MV-4-11 (cell line): ENCODE measurements around the gene CORO1C.

Experiments
- DNase-seq: peaks from one replicate; lab custom pipeline; 2025; lab: John Stamatoyannopoulos, UW

CORO1C gene

GRCh38 chr12:108696111-108696995 is 35.0 kb downstream of the CORO1C start:
- peak; percentile 64 for DNase-seq

- DNase-seq = no peak
These were observed 36.5 kb downstream of the CORO1C start for GRCh38 chr12:108694812-108695278.

- no peak for DNase-seq
These were observed 37.6 kb downstream of the CORO1C start for GRCh38 chr12:108693751-108694150.

- no peak for DNase-seq
These were observed 38.1 kb downstream of the CORO1C start for GRCh38 chr12:108693186-108693730.

GRCh38 chr12:108691998-108692808 is 39.1 kb downstream of the CORO1C start:
- DNase-seq = peak; percentile 30

GRCh38 chr12:108691175-108691997 is 39.9 kb downstream of the CORO1C start:
- DNase-seq = peak; percentile 94

- no peak for DNase-seq
These were observed 40.7 kb downstream of the CORO1C start for GRCh38 chr12:108690542-108691174.

GRCh38 chr12:108690191-108690518 is 41.2 kb downstream of the CORO1C start:
- no peak for DNase-seq

- DNase-seq = peak; percentile 91
These were observed 41.8 kb downstream of the CORO1C start for GRCh38 chr12:108689314-108690190.

- peak; percentile 58 for DNase-seq
These were observed 44.5 kb downstream of the CORO1C start for GRCh38 chr12:108686780-108687179.

- no peak for DNase-seq
These were observed 45.7 kb downstream of the CORO1C start for GRCh38 chr12:108685469-108686260.

GRCh38 chr12:108683906-108684556 is 47.3 kb downstream of the CORO1C start:
- DNase-seq = no peak

- no peak for DNase-seq
These were observed 50.0 kb downstream of the CORO1C start for GRCh38 chr12:108681317-108681716.

GRCh38 chr12:108679106-108679681 is 52.1 kb downstream of the CORO1C start:
- DNase-seq = no peak

- peak; percentile 16 for DNase-seq
These were observed 53.1 kb downstream of the CORO1C start for GRCh38 chr12:108678104-108678730.

GRCh38 chr12:108677381-108677780 is 53.9 kb downstream of the CORO1C start:
- DNase-seq = no peak

GRCh38 chr12:108676707-108677106 is 54.6 kb downstream of the CORO1C start:
- no peak for DNase-seq

- no peak for DNase-seq
These were observed 55.5 kb downstream of the CORO1C start for GRCh38 chr12:108675792-108676191.
